ENCODE results near the gene DNAH11.

GRCh38 chr7:21948887-21949540 is 406.2 kb downstream of the DNAH11 start:
- no peak for TF ChIP-seq CTCF (IDR thresholded peaks at IDR 0.05)
- TF ChIP-seq POLR2AphosphoS5 (IDR thresholded peaks at IDR 0.05; ENCODE audit: insufficient read depth in 1 of 2, low read depth in 1 of 2) = no peak
- no peak for TF ChIP-seq POLR2A (IDR thresholded peaks at IDR 0.05)

Measured in vagina (tissue), 2 donors.